ENCODE results near the gene ZC3H10. TPM values are rescaled to one million over a fixed set of nuclear protein-coding genes. Genes with fewer than 3 reads are reported as not detected.

Gene ZC3H10
- polyA plus RNA-seq, 1 donor from 2014 or later, result 6.7 TPM

DNA sequence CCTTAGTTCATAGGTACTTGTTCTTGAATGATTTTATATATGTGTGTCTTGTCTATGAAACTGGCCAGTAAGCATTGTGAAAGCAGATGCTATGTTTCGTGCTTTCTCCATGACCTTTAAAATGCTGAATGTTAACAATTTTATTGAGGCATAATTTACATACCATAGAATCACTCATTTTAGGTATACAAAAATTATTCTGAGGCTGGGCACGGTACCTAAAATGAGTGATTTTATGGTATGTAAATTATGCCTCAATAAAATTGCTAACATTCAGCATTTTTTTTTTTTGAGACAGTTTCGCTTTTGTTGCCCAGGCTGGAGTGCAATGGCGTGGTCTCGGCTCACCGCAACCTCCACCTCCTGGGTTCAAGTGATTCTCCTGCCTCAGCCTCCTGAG is 16.8 kb downstream of the ZC3H10 start:
- H3K36me3 ChIP-seq (ENCODE audit: insufficient read depth, low read length), result no peaks in the 10 kb centered on the region

DNA sequence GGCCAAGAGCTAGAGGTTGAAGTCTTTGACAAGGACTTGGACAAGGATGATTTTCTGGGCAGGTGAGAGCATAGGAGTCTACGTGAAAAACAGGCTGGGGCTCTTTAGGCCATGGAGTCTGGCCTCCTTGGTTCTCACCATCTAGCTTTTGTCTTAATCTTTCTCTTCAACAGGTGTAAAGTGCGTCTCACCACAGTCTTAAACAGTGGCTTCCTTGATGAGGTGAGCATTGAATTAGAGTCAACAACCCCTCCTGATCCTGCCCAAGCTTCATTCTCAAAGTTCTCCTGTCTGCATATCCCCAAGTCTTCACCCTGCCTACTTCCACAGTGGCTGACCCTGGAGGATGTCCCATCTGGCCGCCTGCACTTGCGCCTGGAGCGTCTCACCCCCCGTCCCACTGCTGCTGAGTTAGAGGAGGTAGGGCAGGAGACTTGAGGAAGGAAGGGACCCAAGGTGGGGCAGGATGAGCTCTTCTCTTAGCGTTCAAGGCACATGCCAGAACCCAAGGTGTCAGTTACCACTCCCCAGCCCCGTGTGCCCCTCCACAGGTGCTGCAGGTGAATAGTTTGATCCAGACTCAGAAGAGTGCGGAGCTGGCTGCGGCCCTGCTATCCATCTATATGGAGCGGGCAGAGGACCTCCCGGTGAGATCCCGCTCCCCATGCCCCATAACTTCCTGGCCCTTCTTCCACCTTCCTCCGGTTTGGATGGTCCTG is 19.9 kb downstream of the ZC3H10 start:
- no peaks in the 10 kb centered on the region for H3K9me3 ChIP-seq (ENCODE audit: low read length)
- no peak overlapping the region for H3K4me3 ChIP-seq (ENCODE audit: low read length)
- H3K27ac ChIP-seq (ENCODE audit: low read length), result no peak overlapping the region
- H3K4me2 ChIP-seq (ENCODE audit: low read length), result no peak overlapping the region
- H3K9me2 ChIP-seq (ENCODE audit: insufficient read depth, low read length), result no peaks in the 10 kb centered on the region
- no peaks in the 10 kb centered on the region for H3K27me3 ChIP-seq (ENCODE audit: insufficient read depth, low read depth, low read length)
- H3K79me2 ChIP-seq (replicated peaks; ENCODE audit: insufficient read depth, low read length), result no peaks in the 10 kb centered on the region
- H2AFZ ChIP-seq (ENCODE audit: low read depth, low read length), result no peak overlapping the region
- TF ChIP-seq, protein P1, sequence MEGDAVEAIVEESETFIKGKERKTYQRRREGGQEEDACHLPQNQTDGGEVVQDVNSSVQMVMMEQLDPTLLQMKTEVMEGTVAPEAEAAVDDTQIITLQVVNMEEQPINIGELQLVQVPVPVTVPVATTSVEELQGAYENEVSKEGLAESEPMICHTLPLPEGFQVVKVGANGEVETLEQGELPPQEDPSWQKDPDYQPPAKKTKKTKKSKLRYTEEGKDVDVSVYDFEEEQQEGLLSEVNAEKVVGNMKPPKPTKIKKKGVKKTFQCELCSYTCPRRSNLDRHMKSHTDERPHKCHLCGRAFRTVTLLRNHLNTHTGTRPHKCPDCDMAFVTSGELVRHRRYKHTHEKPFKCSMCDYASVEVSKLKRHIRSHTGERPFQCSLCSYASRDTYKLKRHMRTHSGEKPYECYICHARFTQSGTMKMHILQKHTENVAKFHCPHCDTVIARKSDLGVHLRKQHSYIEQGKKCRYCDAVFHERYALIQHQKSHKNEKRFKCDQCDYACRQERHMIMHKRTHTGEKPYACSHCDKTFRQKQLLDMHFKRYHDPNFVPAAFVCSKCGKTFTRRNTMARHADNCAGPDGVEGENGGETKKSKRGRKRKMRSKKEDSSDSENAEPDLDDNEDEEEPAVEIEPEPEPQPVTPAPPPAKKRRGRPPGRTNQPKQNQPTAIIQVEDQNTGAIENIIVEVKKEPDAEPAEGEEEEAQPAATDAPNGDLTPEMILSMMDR (IDR thresholded peaks at IDR 0.05; ENCODE audit: poor library complexity, severe bottlenecking), result no peak
- no peak for TF ChIP-seq POLR2AphosphoS5 (IDR thresholded peaks at IDR 0.05)
- TF ChIP-seq SMC3 (conservative IDR thresholded peaks at IDR 0.05; ENCODE audit: poor library complexity), result no peak
- TF ChIP-seq EP300 (conservative IDR thresholded peaks at IDR 0.05; ENCODE audit: poor library complexity, severe bottlenecking), result no peak
- TF ChIP-seq MXI1 (conservative IDR thresholded peaks at IDR 0.05; ENCODE audit: poor library complexity, severe bottlenecking), result no peak
- TF ChIP-seq, protein P2, sequence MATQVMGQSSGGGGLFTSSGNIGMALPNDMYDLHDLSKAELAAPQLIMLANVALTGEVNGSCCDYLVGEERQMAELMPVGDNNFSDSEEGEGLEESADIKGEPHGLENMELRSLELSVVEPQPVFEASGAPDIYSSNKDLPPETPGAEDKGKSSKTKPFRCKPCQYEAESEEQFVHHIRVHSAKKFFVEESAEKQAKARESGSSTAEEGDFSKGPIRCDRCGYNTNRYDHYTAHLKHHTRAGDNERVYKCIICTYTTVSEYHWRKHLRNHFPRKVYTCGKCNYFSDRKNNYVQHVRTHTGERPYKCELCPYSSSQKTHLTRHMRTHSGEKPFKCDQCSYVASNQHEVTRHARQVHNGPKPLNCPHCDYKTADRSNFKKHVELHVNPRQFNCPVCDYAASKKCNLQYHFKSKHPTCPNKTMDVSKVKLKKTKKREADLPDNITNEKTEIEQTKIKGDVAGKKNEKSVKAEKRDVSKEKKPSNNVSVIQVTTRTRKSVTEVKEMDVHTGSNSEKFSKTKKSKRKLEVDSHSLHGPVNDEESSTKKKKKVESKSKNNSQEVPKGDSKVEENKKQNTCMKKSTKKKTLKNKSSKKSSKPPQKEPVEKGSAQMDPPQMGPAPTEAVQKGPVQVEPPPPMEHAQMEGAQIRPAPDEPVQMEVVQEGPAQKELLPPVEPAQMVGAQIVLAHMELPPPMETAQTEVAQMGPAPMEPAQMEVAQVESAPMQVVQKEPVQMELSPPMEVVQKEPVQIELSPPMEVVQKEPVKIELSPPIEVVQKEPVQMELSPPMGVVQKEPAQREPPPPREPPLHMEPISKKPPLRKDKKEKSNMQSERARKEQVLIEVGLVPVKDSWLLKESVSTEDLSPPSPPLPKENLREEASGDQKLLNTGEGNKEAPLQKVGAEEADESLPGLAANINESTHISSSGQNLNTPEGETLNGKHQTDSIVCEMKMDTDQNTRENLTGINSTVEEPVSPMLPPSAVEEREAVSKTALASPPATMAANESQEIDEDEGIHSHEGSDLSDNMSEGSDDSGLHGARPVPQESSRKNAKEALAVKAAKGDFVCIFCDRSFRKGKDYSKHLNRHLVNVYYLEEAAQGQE (IDR thresholded peaks at IDR 0.05; ENCODE audit: borderline replicate concordance), result no peak
- no peak for TF ChIP-seq RAD21 (conservative IDR thresholded peaks at IDR 0.05)
- no peak for TF ChIP-seq EZH2 (IDR thresholded peaks at IDR 0.05; ENCODE audit: borderline replicate concordance, insufficient read depth, low read length, poor library complexity, severe bottlenecking)
- TF ChIP-seq TAF1 (IDR thresholded peaks at IDR 0.05; ENCODE audit: low read depth), result no peak
- H3K36me3 ChIP-seq (ENCODE audit: insufficient read depth, low read length), result no peaks in the 10 kb centered on the region
- H3F3A ChIP-seq (ENCODE audit: insufficient read depth, low read length, poor library complexity, severe bottlenecking), result no peaks in the 10 kb centered on the region
- no peak overlapping the region for H3K9ac ChIP-seq (ENCODE audit: low read length)
- H4K20me1 ChIP-seq (ENCODE audit: insufficient read depth), result no peaks in the 10 kb centered on the region

More for the DNA sequence above, 16.8 kb downstream of the ZC3H10 start:
- no peaks in the 10 kb centered on the region for H3K9me2 ChIP-seq (ENCODE audit: insufficient read depth, low read length)
- no peaks in the 10 kb centered on the region for H4K20me1 ChIP-seq (ENCODE audit: insufficient read depth)
- no peak overlapping the region for H3K27ac ChIP-seq (ENCODE audit: low read length)
- H3K9me3 ChIP-seq (ENCODE audit: low read length), result no peaks in the 10 kb centered on the region
- TF ChIP-seq TAF1 (IDR thresholded peaks at IDR 0.05; ENCODE audit: low read depth), result no peak
- TF ChIP-seq, protein P1 (IDR thresholded peaks at IDR 0.05; ENCODE audit: poor library complexity, severe bottlenecking), result no peak
- TF ChIP-seq SMC3 (conservative IDR thresholded peaks at IDR 0.05; ENCODE audit: poor library complexity), result no peak
- TF ChIP-seq MXI1 (conservative IDR thresholded peaks at IDR 0.05; ENCODE audit: poor library complexity, severe bottlenecking), result no peak
- no peak for TF ChIP-seq EZH2 (IDR thresholded peaks at IDR 0.05; ENCODE audit: borderline replicate concordance, insufficient read depth, low read length, poor library complexity, severe bottlenecking)
- no peak for TF ChIP-seq EP300 (conservative IDR thresholded peaks at IDR 0.05; ENCODE audit: poor library complexity, severe bottlenecking)
- TF ChIP-seq POLR2AphosphoS5 (IDR thresholded peaks at IDR 0.05), result no peak
- TF ChIP-seq, protein P2 (IDR thresholded peaks at IDR 0.05; ENCODE audit: borderline replicate concordance), result no peak
- TF ChIP-seq RAD21 (conservative IDR thresholded peaks at IDR 0.05), result no peak
- no peaks in the 10 kb centered on the region for H3K27me3 ChIP-seq (ENCODE audit: insufficient read depth, low read depth, low read length)
- H3F3A ChIP-seq (ENCODE audit: insufficient read depth, low read length, poor library complexity, severe bottlenecking), result no peaks in the 10 kb centered on the region
- no peak overlapping the region for H3K9ac ChIP-seq (ENCODE audit: low read length)
- H2AFZ ChIP-seq (ENCODE audit: low read depth, low read length), result no peak overlapping the region
- H3K4me2 ChIP-seq (ENCODE audit: low read length), result no peak overlapping the region
- H3K79me2 ChIP-seq (replicated peaks; ENCODE audit: insufficient read depth, low read length), result no peaks in the 10 kb centered on the region
- no peak overlapping the region for H3K4me3 ChIP-seq (ENCODE audit: low read length)

Measured in neural cell (in vitro differentiated cells).